ENCODE results near the gene NUDT21. TPM values are rescaled to one million over a fixed set of nuclear protein-coding genes. Genes with fewer than 3 reads are reported as not detected.

Gene NUDT21
- total RNA-seq, 1 experiment from 2014 or later = 218 TPM

DNA sequence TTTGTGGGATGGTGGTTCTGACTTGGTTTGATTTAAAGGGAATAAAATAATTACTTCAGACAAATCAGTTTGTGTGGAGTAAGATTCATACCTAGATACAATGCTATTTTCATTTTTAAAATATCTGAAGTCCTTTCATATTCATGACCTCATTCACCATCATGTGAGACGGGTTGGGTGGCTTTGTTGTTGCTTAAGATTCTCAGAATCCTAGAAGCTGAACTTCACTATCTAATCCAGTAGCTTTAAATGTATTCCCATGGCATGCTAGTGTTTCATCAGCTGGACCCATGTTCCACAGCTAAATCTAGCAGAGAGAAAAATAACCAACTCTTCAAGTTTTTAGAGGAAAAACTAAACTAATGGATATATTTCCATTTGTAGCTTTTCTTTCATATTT lies 23.0 kb downstream of the NUDT21 start:
- peaks cover 3 to 20% of the 10 kb centered on the region in 2 experiments; a peak in 2 of 4 replicates for H3K4me1 ChIP-seq (ENCODE audit: control insufficient read depth in 1 of 2, insufficient read depth in 2 of 2, low read length in 2 of 2)
- H4K20me1 ChIP-seq (ENCODE audit: insufficient read depth) = peaks cover 4% of the 10 kb centered on the region; the same call in 1 of the 2 replicates
- H2AFZ ChIP-seq (ENCODE audit: low read depth, low read length, poor library complexity, severe bottlenecking) = no peak overlapping the region
- H3K27me3 ChIP-seq (ENCODE audit: insufficient read depth, low read length) = no peaks in the 10 kb centered on the region
- H3K9ac ChIP-seq (ENCODE audit: low read length) = no peak overlapping the region
- H3K9me3 ChIP-seq (ENCODE audit: control insufficient read depth in 1 of 2, insufficient read depth in 1 of 2, low read depth in 1 of 2, low read length in 2 of 2) = no peaks in the 10 kb centered on the region
- H3K79me2 ChIP-seq (ENCODE audit: insufficient read depth, low read length) = peaks cover 20% of the 10 kb centered on the region
- no TSS peak for BruUV-seq (replicated peaks)
- H3K4me2 ChIP-seq (ENCODE audit: low read length) = no peak overlapping the region
- H3K36me3 ChIP-seq (ENCODE audit: control insufficient read depth in 1 of 2, insufficient read depth in 2 of 2, low read length in 2 of 2) = peaks cover 2 to 13% of the 10 kb centered on the region in 2 experiments
- intact Hi-C loops (cut with micrococcal nuclease) = no loop called here
- ATAC-seq (no peak), DNase-seq (ENCODE audit: low read depth, low spot score) (no peak)
- CTCF ChIA-PET = no interaction called here
- H3K9me2 ChIP-seq (ENCODE audit: insufficient read depth) = no peaks in the 10 kb centered on the region
- no peak overlapping the region for H3K27ac ChIP-seq (ENCODE audit: low read depth, low read length)
- TF ChIP-seq, protein P1, sequence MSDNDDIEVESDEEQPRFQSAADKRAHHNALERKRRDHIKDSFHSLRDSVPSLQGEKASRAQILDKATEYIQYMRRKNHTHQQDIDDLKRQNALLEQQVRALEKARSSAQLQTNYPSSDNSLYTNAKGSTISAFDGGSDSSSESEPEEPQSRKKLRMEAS (IDR thresholded peaks at IDR 0.05) = no peak
- TF ChIP-seq, protein P2, sequence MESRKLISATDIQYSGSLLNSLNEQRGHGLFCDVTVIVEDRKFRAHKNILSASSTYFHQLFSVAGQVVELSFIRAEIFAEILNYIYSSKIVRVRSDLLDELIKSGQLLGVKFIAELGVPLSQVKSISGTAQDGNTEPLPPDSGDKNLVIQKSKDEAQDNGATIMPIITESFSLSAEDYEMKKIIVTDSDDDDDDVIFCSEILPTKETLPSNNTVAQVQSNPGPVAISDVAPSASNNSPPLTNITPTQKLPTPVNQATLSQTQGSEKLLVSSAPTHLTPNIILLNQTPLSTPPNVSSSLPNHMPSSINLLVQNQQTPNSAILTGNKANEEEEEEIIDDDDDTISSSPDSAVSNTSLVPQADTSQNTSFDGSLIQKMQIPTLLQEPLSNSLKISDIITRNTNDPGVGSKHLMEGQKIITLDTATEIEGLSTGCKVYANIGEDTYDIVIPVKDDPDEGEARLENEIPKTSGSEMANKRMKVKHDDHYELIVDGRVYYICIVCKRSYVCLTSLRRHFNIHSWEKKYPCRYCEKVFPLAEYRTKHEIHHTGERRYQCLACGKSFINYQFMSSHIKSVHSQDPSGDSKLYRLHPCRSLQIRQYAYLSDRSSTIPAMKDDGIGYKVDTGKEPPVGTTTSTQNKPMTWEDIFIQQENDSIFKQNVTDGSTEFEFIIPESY (IDR thresholded peaks at IDR 0.05; ENCODE audit: extremely low read depth, insufficient replicate concordance, low read length) = no peak
- TF ChIP-seq ELF1 (IDR thresholded peaks at IDR 0.05; ENCODE audit: borderline replicate concordance, low read depth) (no peak), CEBPB (IDR thresholded peaks at IDR 0.05; ENCODE audit: low read depth) (no peak), JUND (IDR thresholded peaks at IDR 0.05) (no peak), ZFX (IDR thresholded peaks at IDR 0.05) (no peak), SIN3A (IDR thresholded peaks at IDR 0.05; ENCODE audit: low read depth) (no peak), SRF (IDR thresholded peaks at IDR 0.05; ENCODE audit: low read depth) (no peak), POLR2AphosphoS5 (IDR thresholded peaks at IDR 0.05; ENCODE audit: low read depth, low read length) (no peak), POLR2A (IDR thresholded peaks at IDR 0.05; ENCODE audit: borderline replicate concordance, extremely low read depth, insufficient read depth, insufficient read length) (no peak), FOSL1 (IDR thresholded peaks at IDR 0.05; ENCODE audit: low read depth) (no peak), SP1 (IDR thresholded peaks at IDR 0.05; ENCODE audit: low read depth) (no peak), YY1 (IDR thresholded peaks at IDR 0.05; ENCODE audit: extremely low read depth, insufficient replicate concordance, low read depth, low read length) (no peak), ZNF274 (IDR thresholded peaks at IDR 0.05; ENCODE audit: low read depth, low read length) (no peak), EZH2phosphoT487 (IDR thresholded peaks at IDR 0.05; ENCODE audit: borderline replicate concordance) (no peak), EGR1 (IDR thresholded peaks at IDR 0.05; ENCODE audit: low read depth) (no peak), EZH2 (IDR thresholded peaks at IDR 0.05) (no peak)
- TF ChIP-seq, protein P3, sequence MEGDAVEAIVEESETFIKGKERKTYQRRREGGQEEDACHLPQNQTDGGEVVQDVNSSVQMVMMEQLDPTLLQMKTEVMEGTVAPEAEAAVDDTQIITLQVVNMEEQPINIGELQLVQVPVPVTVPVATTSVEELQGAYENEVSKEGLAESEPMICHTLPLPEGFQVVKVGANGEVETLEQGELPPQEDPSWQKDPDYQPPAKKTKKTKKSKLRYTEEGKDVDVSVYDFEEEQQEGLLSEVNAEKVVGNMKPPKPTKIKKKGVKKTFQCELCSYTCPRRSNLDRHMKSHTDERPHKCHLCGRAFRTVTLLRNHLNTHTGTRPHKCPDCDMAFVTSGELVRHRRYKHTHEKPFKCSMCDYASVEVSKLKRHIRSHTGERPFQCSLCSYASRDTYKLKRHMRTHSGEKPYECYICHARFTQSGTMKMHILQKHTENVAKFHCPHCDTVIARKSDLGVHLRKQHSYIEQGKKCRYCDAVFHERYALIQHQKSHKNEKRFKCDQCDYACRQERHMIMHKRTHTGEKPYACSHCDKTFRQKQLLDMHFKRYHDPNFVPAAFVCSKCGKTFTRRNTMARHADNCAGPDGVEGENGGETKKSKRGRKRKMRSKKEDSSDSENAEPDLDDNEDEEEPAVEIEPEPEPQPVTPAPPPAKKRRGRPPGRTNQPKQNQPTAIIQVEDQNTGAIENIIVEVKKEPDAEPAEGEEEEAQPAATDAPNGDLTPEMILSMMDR (IDR thresholded peaks at IDR 0.05 in 2 of 3, conservative IDR thresholded peaks at IDR 0.05 in 1 of 3; ENCODE audit: borderline replicate concordance in 1 of 3, insufficient read depth in 1 of 3, low read depth in 2 of 3, low read length in 2 of 3) = no peak
- TF ChIP-seq, protein P4, sequence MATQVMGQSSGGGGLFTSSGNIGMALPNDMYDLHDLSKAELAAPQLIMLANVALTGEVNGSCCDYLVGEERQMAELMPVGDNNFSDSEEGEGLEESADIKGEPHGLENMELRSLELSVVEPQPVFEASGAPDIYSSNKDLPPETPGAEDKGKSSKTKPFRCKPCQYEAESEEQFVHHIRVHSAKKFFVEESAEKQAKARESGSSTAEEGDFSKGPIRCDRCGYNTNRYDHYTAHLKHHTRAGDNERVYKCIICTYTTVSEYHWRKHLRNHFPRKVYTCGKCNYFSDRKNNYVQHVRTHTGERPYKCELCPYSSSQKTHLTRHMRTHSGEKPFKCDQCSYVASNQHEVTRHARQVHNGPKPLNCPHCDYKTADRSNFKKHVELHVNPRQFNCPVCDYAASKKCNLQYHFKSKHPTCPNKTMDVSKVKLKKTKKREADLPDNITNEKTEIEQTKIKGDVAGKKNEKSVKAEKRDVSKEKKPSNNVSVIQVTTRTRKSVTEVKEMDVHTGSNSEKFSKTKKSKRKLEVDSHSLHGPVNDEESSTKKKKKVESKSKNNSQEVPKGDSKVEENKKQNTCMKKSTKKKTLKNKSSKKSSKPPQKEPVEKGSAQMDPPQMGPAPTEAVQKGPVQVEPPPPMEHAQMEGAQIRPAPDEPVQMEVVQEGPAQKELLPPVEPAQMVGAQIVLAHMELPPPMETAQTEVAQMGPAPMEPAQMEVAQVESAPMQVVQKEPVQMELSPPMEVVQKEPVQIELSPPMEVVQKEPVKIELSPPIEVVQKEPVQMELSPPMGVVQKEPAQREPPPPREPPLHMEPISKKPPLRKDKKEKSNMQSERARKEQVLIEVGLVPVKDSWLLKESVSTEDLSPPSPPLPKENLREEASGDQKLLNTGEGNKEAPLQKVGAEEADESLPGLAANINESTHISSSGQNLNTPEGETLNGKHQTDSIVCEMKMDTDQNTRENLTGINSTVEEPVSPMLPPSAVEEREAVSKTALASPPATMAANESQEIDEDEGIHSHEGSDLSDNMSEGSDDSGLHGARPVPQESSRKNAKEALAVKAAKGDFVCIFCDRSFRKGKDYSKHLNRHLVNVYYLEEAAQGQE (IDR thresholded peaks at IDR 0.05; ENCODE audit: low read depth) = no peak
- TF ChIP-seq, protein P5, sequence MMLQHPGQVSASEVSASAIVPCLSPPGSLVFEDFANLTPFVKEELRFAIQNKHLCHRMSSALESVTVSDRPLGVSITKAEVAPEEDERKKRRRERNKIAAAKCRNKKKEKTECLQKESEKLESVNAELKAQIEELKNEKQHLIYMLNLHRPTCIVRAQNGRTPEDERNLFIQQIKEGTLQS (IDR thresholded peaks at IDR 0.05) = no peak
- RAD21 ChIA-PET (ENCODE audit: low non-redundant PET in 1 of 2, low total read pairs in 2 of 2, uncharacterized antibody in 2 of 2, unreplicated experiment in 2 of 2) = no interaction called here
- no peak overlapping the region for H3K4me3 ChIP-seq (replicated peaks in 1 of 2; ENCODE audit: low read depth in 1 of 2, low read length in 2 of 2)
- POLR2A ChIA-PET = no interaction called here

Data from HCT116 (cell line).